ENCODE results near the gene MYZAP. TPM values are rescaled to one million over a fixed set of nuclear protein-coding genes. Genes with fewer than 3 reads are reported as not detected.

The MYZAP gene
- total RNA-seq, 1 donor from 2014 or later, result 2.6 TPM

DNA sequence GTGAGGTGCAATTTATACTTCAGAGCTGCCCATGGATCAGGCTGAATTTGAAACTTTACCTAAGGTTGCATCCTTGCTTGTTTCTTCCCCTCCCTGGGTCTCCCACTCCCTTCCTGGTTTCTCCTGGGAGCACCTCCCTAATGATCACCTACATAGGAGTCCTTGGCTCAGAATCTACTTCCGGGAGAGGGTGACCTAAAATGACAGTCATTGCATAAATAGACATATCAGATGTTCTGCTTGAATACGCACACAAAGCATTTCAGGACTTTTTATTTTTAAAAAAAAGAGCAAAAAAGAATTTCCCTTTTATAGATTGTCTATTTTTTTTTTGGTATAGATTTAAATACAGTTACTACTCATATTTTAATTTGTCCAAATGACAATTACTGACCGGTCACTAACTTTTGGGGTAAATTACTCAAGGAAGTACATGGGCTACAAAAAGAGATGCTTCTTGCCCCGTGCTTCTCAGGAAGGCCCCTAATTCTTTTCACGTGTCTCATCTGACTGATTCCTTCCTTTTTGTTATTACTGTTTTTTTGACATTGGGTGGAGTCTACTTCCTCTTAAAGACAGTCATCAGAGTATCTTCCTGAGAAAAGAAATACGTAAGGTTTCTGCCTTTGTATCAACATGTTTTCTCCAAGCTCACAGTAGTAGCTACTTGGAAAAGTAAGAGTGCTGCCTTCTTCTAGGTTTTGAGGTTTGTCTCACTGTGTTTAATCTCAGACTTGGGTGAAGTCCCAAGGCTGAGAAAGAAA lies 4.9 kb upstream of the MYZAP start:
- Histone ChIP-seq H3K9ac (ENCODE audit: low read depth in 1 of 3, low read length in 3 of 3) (no peak overlapping the region), H3K4me3 (ENCODE audit: low read length in 3 of 3) (no peak overlapping the region), H3K9me3 (ENCODE audit: control insufficient read depth in 3 of 3, low read length in 3 of 3) (peaks cover 3 to 9% (median 9%) of the 10 kb centered on the region in 3 donors), H3K36me3 (ENCODE audit: control insufficient read depth in 3 of 3, insufficient read depth in 3 of 3, low read length in 3 of 3) (no peaks in the 10 kb centered on the region), H3K4me1 (ENCODE audit: control insufficient read depth in 3 of 3, insufficient read depth in 3 of 3, low read length in 3 of 3) (peaks cover 6 to 12% (median 12%) of the 10 kb centered on the region in 3 donors), H3K27me3 (ENCODE audit: control insufficient read depth in 3 of 3, insufficient read depth in 3 of 3, low read length in 3 of 3) (peaks cover 0 to 5% (median 0%) of the 10 kb centered on the region in 3 donors), H3K27ac (ENCODE audit: low read depth, low read length) (no peak overlapping the region)

DNA sequence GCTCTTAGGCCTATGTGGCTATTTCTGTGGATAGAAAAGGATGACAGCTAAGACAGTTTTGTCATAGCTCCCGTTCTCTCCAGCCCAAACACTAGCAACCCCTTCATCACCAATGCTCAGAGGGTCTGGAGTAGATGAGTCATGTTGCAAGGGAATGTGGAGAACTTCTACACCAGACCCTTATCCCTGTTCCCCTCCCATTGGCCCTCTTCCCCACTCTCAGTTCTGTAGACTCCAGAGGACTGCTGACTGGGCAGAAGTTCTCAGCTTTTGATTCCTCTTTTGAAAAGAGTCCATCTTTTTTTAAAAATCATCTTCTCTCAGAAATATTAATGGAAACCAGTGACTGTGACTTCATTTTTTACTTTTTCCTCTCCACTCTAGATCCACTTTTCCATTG lies 2.4 kb upstream of the MYZAP start:
- Histone ChIP-seq H3K9me3 (ENCODE audit: control insufficient read depth in 3 of 3, low read length in 3 of 3) (no peaks in the 10 kb centered on the region), H3K9ac (ENCODE audit: low read depth in 1 of 3, low read length in 3 of 3) (no peak overlapping the region), H3K27me3 (ENCODE audit: control insufficient read depth in 3 of 3, insufficient read depth in 3 of 3, low read length in 3 of 3) (peaks cover 0 to 5% (median 0%) of the 10 kb centered on the region in 3 donors), H3K27ac (ENCODE audit: low read depth, low read length) (peak overlapping the region; percentile 42), H3K36me3 (ENCODE audit: control insufficient read depth in 3 of 3, insufficient read depth in 3 of 3, low read length in 3 of 3) (no peaks in the 10 kb centered on the region), H3K4me3 (ENCODE audit: low read length in 3 of 3) (no peak overlapping the region), H3K4me1 (ENCODE audit: control insufficient read depth in 3 of 3, insufficient read depth in 3 of 3, low read length in 3 of 3) (peaks cover 6 to 17% (median 14%) of the 10 kb centered on the region in 3 donors)

DNA sequence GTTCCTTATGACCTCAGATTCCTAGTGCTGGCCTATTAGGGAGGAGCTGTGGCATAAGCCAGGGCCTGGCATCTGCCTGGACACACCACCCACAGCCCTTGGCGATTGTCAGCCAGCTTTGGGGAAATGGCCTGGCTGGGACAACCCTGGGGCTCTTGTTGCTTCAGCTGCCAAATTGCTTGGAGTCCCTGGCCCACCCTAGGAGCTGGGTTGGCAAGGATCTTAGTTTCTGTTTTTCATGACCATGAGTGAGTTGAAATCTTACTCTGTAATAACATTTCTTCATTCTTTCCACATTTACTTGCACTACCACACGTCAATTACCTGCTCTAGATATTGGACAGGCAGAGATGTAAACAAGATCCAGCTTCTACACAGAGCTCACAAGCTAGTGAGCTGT lies 1.9 kb upstream of the MYZAP start:
- Histone ChIP-seq H3K27me3 (ENCODE audit: control insufficient read depth in 3 of 3, insufficient read depth in 3 of 3, low read length in 3 of 3) (peaks cover 0 to 5% (median 0%) of the 10 kb centered on the region in 3 donors), H3K36me3 (ENCODE audit: control insufficient read depth in 3 of 3, insufficient read depth in 3 of 3, low read length in 3 of 3) (no peaks in the 10 kb centered on the region), H3K9ac (ENCODE audit: low read depth in 1 of 3, low read length in 3 of 3) (no peak overlapping the region), H3K4me3 (ENCODE audit: low read length in 3 of 3) (no peak overlapping the region), H3K4me1 (ENCODE audit: control insufficient read depth in 3 of 3, insufficient read depth in 3 of 3, low read length in 3 of 3) (peaks cover 8 to 21% (median 14%) of the 10 kb centered on the region in 3 donors), H3K9me3 (ENCODE audit: control insufficient read depth in 3 of 3, low read length in 3 of 3) (no peaks in the 10 kb centered on the region), H3K27ac (ENCODE audit: low read depth, low read length) (peak overlapping the region; percentile 42)

DNA sequence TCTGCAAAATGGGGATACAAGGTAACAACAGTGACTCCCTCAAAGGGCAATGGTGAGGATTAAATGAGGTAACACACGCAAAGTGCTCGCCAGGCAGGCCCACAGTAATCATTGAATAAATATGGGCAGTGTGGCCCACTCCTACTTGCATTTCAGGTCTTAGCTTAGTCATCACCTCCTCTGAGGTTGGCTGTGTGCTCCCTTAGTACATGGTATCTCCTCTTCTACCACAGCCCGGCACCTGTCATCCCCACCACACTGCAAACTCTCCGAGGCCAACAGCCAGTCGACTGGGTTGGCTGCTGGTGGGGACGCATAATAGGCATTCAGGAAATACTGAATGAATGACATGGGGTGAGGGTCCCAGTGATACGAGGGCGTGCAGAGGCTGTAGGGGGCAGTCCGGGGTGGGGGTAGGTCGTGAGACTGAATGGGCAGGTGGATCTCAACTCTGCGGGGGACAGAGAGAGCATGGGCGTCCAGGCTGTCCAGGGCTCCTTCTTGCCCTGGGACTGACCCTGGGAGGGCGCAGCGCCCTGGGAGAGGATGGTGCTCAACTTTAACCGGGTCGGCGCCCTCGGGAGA lies 375 bp upstream of the MYZAP start:
- peaks cover 0 to 5% (median 0%) of the 10 kb centered on the region in 3 donors for H3K27me3 ChIP-seq (ENCODE audit: control insufficient read depth in 3 of 3, insufficient read depth in 3 of 3, low read length in 3 of 3)
- H3K36me3 ChIP-seq (ENCODE audit: control insufficient read depth in 3 of 3, insufficient read depth in 3 of 3, low read length in 3 of 3), result no peaks in the 10 kb centered on the region
- no peaks in the 10 kb centered on the region for H3K9me3 ChIP-seq (ENCODE audit: control insufficient read depth in 3 of 3, low read length in 3 of 3)
- peak overlapping the region; percentile 57 to 71 (median 69) for H3K4me3 ChIP-seq (ENCODE audit: low read length in 3 of 3)
- H3K4me1 ChIP-seq (ENCODE audit: control insufficient read depth in 3 of 3, insufficient read depth in 3 of 3, low read length in 3 of 3), result peaks cover 19 to 36% (median 25%) of the 10 kb centered on the region in 3 donors
- H3K9ac ChIP-seq (ENCODE audit: low read depth in 1 of 3, low read length in 3 of 3), result peak overlapping the region in 1 of 3 donors; percentile 55
- H3K27ac ChIP-seq (ENCODE audit: low read depth, low read length), result no peak overlapping the region

- peak overlapping the region; percentile 34 to 69 (median 64) for H3K4me3 ChIP-seq (ENCODE audit: low read length in 3 of 3)
- no peaks in the 10 kb centered on the region for H3K36me3 ChIP-seq (ENCODE audit: control insufficient read depth in 3 of 3, insufficient read depth in 3 of 3, low read length in 3 of 3)
- no peaks in the 10 kb centered on the region for H3K9me3 ChIP-seq (ENCODE audit: control insufficient read depth in 3 of 3, low read length in 3 of 3)
- no peak overlapping the region for H3K27ac ChIP-seq (ENCODE audit: low read depth, low read length)
- H3K27me3 ChIP-seq (ENCODE audit: control insufficient read depth in 3 of 3, insufficient read depth in 3 of 3, low read length in 3 of 3), result peaks cover 0 to 5% (median 0%) of the 10 kb centered on the region in 3 donors
- H3K4me1 ChIP-seq (ENCODE audit: control insufficient read depth in 3 of 3, insufficient read depth in 3 of 3, low read length in 3 of 3), result peaks cover 20 to 47% (median 25%) of the 10 kb centered on the region in 3 donors
- peak overlapping the region in 1 of 3 donors; percentile 50 for H3K9ac ChIP-seq (ENCODE audit: low read depth in 1 of 3, low read length in 3 of 3)
These were observed 722 bp downstream of the MYZAP start for GRCh38 chr15:57592426-57592825.

DNA sequence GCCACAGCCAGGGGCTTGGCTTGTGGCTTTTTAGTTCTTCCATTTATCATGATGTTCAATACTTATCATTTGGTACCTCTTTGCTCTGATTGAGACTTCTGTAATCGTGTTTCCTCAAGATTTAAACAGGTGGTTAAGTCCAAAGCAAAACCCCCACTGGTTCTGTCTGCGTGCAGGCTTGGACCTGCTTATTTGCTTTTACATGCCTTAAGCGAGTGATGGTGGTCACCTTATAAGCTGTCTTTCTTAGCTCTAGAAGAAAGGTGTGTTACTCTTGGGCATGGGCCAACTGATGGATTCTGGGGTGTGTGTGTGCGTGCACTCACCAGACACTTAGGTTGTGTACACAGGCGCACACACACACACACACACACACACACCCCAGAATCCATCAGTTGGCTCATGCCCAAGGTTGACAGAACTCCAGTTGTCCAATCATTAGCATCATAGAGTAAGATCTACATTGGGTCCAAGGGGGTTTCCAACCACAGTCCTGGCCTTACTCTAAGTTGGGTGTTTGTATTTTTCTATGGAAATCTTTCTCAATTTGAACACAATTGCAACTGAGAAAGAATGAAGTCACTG lies 1.2 kb downstream of the MYZAP start:
- H3K36me3 ChIP-seq (ENCODE audit: control insufficient read depth in 3 of 3, insufficient read depth in 3 of 3, low read length in 3 of 3), result no peaks in the 10 kb centered on the region
- no peak overlapping the region for H3K4me3 ChIP-seq (ENCODE audit: low read length in 3 of 3)
- no peaks in the 10 kb centered on the region for H3K9me3 ChIP-seq (ENCODE audit: control insufficient read depth in 3 of 3, low read length in 3 of 3)
- no peak overlapping the region for H3K9ac ChIP-seq (ENCODE audit: low read depth in 1 of 3, low read length in 3 of 3)
- H3K4me1 ChIP-seq (ENCODE audit: control insufficient read depth in 3 of 3, insufficient read depth in 3 of 3, low read length in 3 of 3), result peaks cover 20 to 52% (median 25%) of the 10 kb centered on the region in 3 donors
- H3K27me3 ChIP-seq (ENCODE audit: control insufficient read depth in 3 of 3, insufficient read depth in 3 of 3, low read length in 3 of 3), result peaks cover 0 to 5% (median 0%) of the 10 kb centered on the region in 3 donors
- H3K27ac ChIP-seq (ENCODE audit: low read depth, low read length), result no peak overlapping the region

- peak overlapping the region; percentile 72 for H3K27ac ChIP-seq (ENCODE audit: low read depth, low read length)
- H3K9me3 ChIP-seq (ENCODE audit: control insufficient read depth in 3 of 3, low read length in 3 of 3), result no peaks in the 10 kb centered on the region
- no peaks in the 10 kb centered on the region for H3K36me3 ChIP-seq (ENCODE audit: control insufficient read depth in 3 of 3, insufficient read depth in 3 of 3, low read length in 3 of 3)
- H3K9ac ChIP-seq (ENCODE audit: low read depth in 1 of 3, low read length in 3 of 3), result no peak overlapping the region
- peaks cover 22 to 61% (median 24%) of the 10 kb centered on the region in 3 donors for H3K4me1 ChIP-seq (ENCODE audit: control insufficient read depth in 3 of 3, insufficient read depth in 3 of 3, low read length in 3 of 3)
- H3K27me3 ChIP-seq (ENCODE audit: control insufficient read depth in 3 of 3, insufficient read depth in 3 of 3, low read length in 3 of 3), result peaks cover 0 to 5% (median 0%) of the 10 kb centered on the region in 3 donors
- no peak overlapping the region for H3K4me3 ChIP-seq (ENCODE audit: low read length in 3 of 3)
These were observed 2.8 kb downstream of the MYZAP start for GRCh38 chr15:57594479-57594878.

DNA sequence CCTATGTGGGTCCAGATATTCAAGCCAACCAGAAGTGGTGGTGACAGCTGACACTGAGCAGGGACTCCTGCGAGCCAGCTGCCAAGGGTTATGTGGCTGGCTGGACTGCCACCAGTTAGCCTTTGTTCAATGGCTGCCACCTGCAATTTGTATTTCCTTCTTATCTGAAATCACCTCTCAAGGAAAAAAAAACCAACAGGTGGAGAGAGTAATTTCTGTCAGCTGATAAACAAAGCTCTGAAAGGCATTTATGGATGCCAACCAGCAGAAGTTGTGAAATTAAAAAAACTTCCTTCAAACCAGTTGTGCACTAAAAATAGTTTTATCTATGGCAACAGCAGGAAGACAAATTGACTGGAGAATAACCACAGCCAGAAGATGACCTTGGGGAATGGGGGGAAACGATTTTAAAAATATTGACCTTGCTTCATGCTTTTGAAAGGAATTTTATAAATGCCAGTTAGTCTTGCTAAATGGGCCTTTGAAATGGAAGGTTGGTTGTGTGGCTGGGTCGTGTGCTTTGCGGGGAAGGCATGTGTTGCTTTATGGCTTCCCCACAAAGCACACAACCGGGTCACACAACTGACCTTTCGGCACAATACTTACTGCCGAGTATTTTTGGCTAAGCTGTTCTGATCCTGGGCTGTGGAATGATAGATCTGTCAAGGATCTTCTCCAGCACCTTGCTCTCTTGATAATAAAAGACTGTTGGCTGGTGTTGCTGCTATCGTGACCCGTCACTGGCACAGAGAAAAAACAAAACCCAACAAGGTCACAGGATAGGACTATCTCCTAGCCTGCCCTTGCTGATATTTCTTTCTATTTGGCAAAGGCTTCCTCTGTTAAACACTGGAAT lies 3.5 kb downstream of the MYZAP start:
- H3K9me3 ChIP-seq (ENCODE audit: control insufficient read depth in 3 of 3, low read length in 3 of 3), result no peaks in the 10 kb centered on the region
- H3K4me3 ChIP-seq (ENCODE audit: low read length in 3 of 3), result no peak overlapping the region
- H3K9ac ChIP-seq (ENCODE audit: low read depth in 1 of 3, low read length in 3 of 3), result no peak overlapping the region
- H3K36me3 ChIP-seq (ENCODE audit: control insufficient read depth in 3 of 3, insufficient read depth in 3 of 3, low read length in 3 of 3), result no peaks in the 10 kb centered on the region
- peak overlapping the region; percentile 72 for H3K27ac ChIP-seq (ENCODE audit: low read depth, low read length)
- peaks cover 0 to 5% (median 0%) of the 10 kb centered on the region in 3 donors for H3K27me3 ChIP-seq (ENCODE audit: control insufficient read depth in 3 of 3, insufficient read depth in 3 of 3, low read length in 3 of 3)
- peaks cover 19 to 59% (median 22%) of the 10 kb centered on the region in 3 donors for H3K4me1 ChIP-seq (ENCODE audit: control insufficient read depth in 3 of 3, insufficient read depth in 3 of 3, low read length in 3 of 3)

GRCh38 chr15:57596301-57596855 lies 4.7 kb downstream of the MYZAP start:
- peak overlapping the region; percentile 72 for H3K27ac ChIP-seq (ENCODE audit: low read depth, low read length)

More at GRCh38 chr15:57596301-57596855, 4.7 kb downstream of the MYZAP start:
- H3K9ac ChIP-seq (ENCODE audit: low read depth in 1 of 3, low read length in 3 of 3), result no peak overlapping the region
- H3K9me3 ChIP-seq (ENCODE audit: control insufficient read depth in 3 of 3, low read length in 3 of 3), result no peaks in the 10 kb centered on the region
- no peaks in the 10 kb centered on the region for H3K27me3 ChIP-seq (ENCODE audit: control insufficient read depth in 3 of 3, insufficient read depth in 3 of 3, low read length in 3 of 3)
- H3K4me1 ChIP-seq (ENCODE audit: control insufficient read depth in 3 of 3, insufficient read depth in 3 of 3, low read length in 3 of 3), result peaks cover 15 to 52% (median 18%) of the 10 kb centered on the region in 3 donors
- H3K4me3 ChIP-seq (ENCODE audit: low read length in 3 of 3), result no peak overlapping the region
- no peaks in the 10 kb centered on the region for H3K36me3 ChIP-seq (ENCODE audit: control insufficient read depth in 3 of 3, insufficient read depth in 3 of 3, low read length in 3 of 3)

Measured in skeletal muscle tissue (tissue), 4 donors.